Measurements from ENCODE around the gene GPC5.

The GPC5 gene

DNA sequence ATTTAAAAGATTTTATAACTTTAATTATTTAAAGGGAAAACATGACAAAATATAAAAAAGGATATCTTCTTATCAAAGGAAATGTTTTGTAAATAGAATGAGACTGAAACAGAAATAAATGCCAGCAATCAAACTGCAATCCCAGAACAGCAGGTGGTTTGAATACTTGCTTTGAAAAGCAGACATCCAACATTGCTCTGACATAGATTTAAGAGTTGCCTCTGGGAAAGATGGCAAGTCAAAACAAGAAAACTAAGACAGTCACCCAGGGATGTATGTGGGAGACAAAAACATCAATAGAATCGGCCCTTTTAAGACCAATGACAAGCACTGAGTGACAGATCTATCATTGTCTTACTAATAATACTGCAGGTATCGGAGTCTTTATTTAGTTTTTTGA lies 1038.5 kb downstream of the GPC5 start:
- Histone ChIP-seq H3K9me2 (replicated peaks; ENCODE audit: insufficient read depth, low read length) (no peaks in the 10 kb centered on the region), H3K27me3 (ENCODE audit: low read length) (no peaks in the 10 kb centered on the region), H3F3A (ENCODE audit: insufficient read depth) (no peaks in the 10 kb centered on the region), H3K9ac (ENCODE audit: low read length) (no peak overlapping the region), H3K4me2 (ENCODE audit: low read depth, low read length, poor library complexity, severe bottlenecking) (no peak overlapping the region), H2AFZ (ENCODE audit: low read depth, low read length, severe bottlenecking) (no peak overlapping the region), H4K20me1 (ENCODE audit: low read depth, low read length) (no peaks in the 10 kb centered on the region), H3K27ac (ENCODE audit: low read depth, low read length) (no peak overlapping the region), H3K79me2 (ENCODE audit: insufficient read depth, low read length) (no peaks in the 10 kb centered on the region), H3K36me3 (ENCODE audit: low read length) (no peaks in the 10 kb centered on the region), H3K4me3 (ENCODE audit: insufficient read depth, low read length, poor library complexity, severe bottlenecking) (no peak overlapping the region), H3K9me3 (ENCODE audit: insufficient read depth, low read length) (no peaks in the 10 kb centered on the region)
- TF ChIP-seq EZH2phosphoT487 (conservative IDR thresholded peaks at IDR 0.05; ENCODE audit: low read length), result no peak
- TF ChIP-seq, protein P1, sequence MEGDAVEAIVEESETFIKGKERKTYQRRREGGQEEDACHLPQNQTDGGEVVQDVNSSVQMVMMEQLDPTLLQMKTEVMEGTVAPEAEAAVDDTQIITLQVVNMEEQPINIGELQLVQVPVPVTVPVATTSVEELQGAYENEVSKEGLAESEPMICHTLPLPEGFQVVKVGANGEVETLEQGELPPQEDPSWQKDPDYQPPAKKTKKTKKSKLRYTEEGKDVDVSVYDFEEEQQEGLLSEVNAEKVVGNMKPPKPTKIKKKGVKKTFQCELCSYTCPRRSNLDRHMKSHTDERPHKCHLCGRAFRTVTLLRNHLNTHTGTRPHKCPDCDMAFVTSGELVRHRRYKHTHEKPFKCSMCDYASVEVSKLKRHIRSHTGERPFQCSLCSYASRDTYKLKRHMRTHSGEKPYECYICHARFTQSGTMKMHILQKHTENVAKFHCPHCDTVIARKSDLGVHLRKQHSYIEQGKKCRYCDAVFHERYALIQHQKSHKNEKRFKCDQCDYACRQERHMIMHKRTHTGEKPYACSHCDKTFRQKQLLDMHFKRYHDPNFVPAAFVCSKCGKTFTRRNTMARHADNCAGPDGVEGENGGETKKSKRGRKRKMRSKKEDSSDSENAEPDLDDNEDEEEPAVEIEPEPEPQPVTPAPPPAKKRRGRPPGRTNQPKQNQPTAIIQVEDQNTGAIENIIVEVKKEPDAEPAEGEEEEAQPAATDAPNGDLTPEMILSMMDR (IDR thresholded peaks at IDR 0.05; ENCODE audit: insufficient read depth, low read length, poor library complexity, severe bottlenecking), result no peak

DNA sequence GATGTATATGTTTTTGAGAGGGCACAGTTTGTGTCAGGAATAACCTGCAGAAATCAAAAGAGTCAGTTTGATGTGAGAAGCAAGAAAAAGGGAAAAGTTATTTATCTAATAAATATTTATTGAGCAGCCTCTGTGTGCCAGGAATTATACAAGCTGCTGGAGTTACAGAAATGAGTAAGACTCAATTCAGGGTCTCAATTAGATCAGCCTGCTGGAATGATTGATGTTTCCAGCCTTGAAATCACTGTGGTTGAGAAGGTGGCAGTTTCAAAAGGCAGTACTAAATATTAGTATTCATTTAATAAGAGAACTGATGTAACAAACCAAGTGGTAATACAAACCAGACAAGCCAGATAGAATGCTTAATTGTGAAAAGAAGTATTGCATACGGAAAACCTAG lies 1045.8 kb downstream of the GPC5 start:
- Histone ChIP-seq H3K27me3 (ENCODE audit: low read length) (no peaks in the 10 kb centered on the region), H3K4me3 (ENCODE audit: insufficient read depth, low read length, poor library complexity, severe bottlenecking) (no peak overlapping the region), H3K79me2 (ENCODE audit: insufficient read depth, low read length) (no peaks in the 10 kb centered on the region)

DNA sequence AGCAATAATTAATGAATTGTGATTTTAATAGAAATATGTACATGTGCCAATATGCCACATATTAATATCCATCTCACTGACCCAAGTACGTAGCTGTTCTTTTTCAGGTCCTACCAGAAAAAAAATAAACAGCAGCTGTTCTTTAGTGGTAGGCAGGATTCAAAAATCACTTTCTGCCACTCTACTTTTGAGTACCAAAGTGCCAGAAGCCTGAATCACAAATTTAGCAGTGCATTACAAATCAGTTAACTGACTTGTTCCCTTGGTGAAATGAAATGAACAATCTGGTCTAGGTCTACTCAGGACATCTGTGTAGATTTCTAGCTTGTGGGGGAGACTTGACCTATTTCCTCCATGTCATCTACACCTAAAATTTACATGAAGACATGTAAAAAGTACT lies 1052.6 kb downstream of the GPC5 start:
- Histone ChIP-seq H3K9me2 (replicated peaks; ENCODE audit: insufficient read depth, low read length) (no peaks in the 10 kb centered on the region), H3K4me3 (ENCODE audit: insufficient read depth, low read length, poor library complexity, severe bottlenecking) (no peak overlapping the region), H2AFZ (ENCODE audit: low read depth, low read length, severe bottlenecking) (no peak overlapping the region), H3K9me3 (ENCODE audit: insufficient read depth, low read length) (no peaks in the 10 kb centered on the region), H3F3A (ENCODE audit: insufficient read depth) (no peaks in the 10 kb centered on the region), H4K20me1 (ENCODE audit: low read depth, low read length) (no peaks in the 10 kb centered on the region), H3K27ac (ENCODE audit: low read depth, low read length) (no peak overlapping the region), H3K9ac (ENCODE audit: low read length) (no peak overlapping the region), H3K79me2 (ENCODE audit: insufficient read depth, low read length) (no peaks in the 10 kb centered on the region), H3K36me3 (ENCODE audit: low read length) (no peaks in the 10 kb centered on the region), H3K4me2 (ENCODE audit: low read depth, low read length, poor library complexity, severe bottlenecking) (no peak overlapping the region), H3K27me3 (ENCODE audit: low read length) (no peaks in the 10 kb centered on the region)
- TF ChIP-seq, protein P1 (IDR thresholded peaks at IDR 0.05; ENCODE audit: insufficient read depth, low read length, poor library complexity, severe bottlenecking), result no peak
- no peak for TF ChIP-seq EZH2phosphoT487 (conservative IDR thresholded peaks at IDR 0.05; ENCODE audit: low read length)

More for the DNA sequence above, 1045.8 kb downstream of the GPC5 start:
- H2AFZ ChIP-seq (ENCODE audit: low read depth, low read length, severe bottlenecking), result no peak overlapping the region
- no peaks in the 10 kb centered on the region for H3F3A ChIP-seq (ENCODE audit: insufficient read depth)
- no peaks in the 10 kb centered on the region for H3K9me3 ChIP-seq (ENCODE audit: insufficient read depth, low read length)
- H3K9ac ChIP-seq (ENCODE audit: low read length), result no peak overlapping the region
- no peak for TF ChIP-seq EZH2phosphoT487 (conservative IDR thresholded peaks at IDR 0.05; ENCODE audit: low read length)
- TF ChIP-seq, protein P1 (IDR thresholded peaks at IDR 0.05; ENCODE audit: insufficient read depth, low read length, poor library complexity, severe bottlenecking), result no peak
- no peaks in the 10 kb centered on the region for H3K36me3 ChIP-seq (ENCODE audit: low read length)
- no peak overlapping the region for H3K4me2 ChIP-seq (ENCODE audit: low read depth, low read length, poor library complexity, severe bottlenecking)
- H3K9me2 ChIP-seq (replicated peaks; ENCODE audit: insufficient read depth, low read length), result no peaks in the 10 kb centered on the region
- H3K27ac ChIP-seq (ENCODE audit: low read depth, low read length), result no peak overlapping the region
- H4K20me1 ChIP-seq (ENCODE audit: low read depth, low read length), result no peaks in the 10 kb centered on the region

Measured in SU-DHL-6 (cell line).